ENCODE data around the gene NUP62. TPM values are rescaled to one million over a fixed set of nuclear protein-coding genes. Genes with fewer than 3 reads are reported as not detected.

The NUP62 gene
- total RNA-seq, 1 experiment from 2014 or later: 85.2 TPM

GRCh38 chr19:49977076-49977475, 47.8 kb upstream of the NUP62 start:
- intact Hi-C loops (cut with micrococcal nuclease): no loop called here
- ChIA-PET RAD21 (ENCODE audit: low non-redundant PET in 1 of 2, low total read pairs in 2 of 2, uncharacterized antibody in 2 of 2, unreplicated experiment in 2 of 2) (no interaction called here), CTCF (no interaction called here), POLR2A (no interaction called here)
- peaks cover 0 to 2% of the 10 kb centered on the region in 2 experiments; a peak in 1 of 4 replicates for H3K36me3 ChIP-seq (ENCODE audit: control insufficient read depth in 1 of 2, insufficient read depth in 2 of 2, low read length in 2 of 2)
- no peaks in the 10 kb centered on the region for H3K4me1 ChIP-seq (ENCODE audit: control insufficient read depth in 1 of 2, insufficient read depth in 2 of 2, low read length in 2 of 2)
- no peak overlapping the region for H3K27ac ChIP-seq (ENCODE audit: low read depth, low read length)
- no peaks in the 10 kb centered on the region for H3K9me3 ChIP-seq (ENCODE audit: control insufficient read depth in 1 of 2, insufficient read depth in 1 of 2, low read depth in 1 of 2, low read length in 2 of 2)
- H3K27me3 ChIP-seq (ENCODE audit: insufficient read depth, low read length): no peaks in the 10 kb centered on the region
- no peak overlapping the region for H3K4me3 ChIP-seq (replicated peaks in 1 of 2; ENCODE audit: low read depth in 1 of 2, low read length in 2 of 2)
- no peak overlapping the region for H3K9ac ChIP-seq (ENCODE audit: low read length)
- TF ChIP-seq TCF7L2 (IDR thresholded peaks at IDR 0.05; ENCODE audit: borderline replicate concordance, extremely low read depth, insufficient read depth, insufficient read length) (no peak), REST (IDR thresholded peaks at IDR 0.05; ENCODE audit: low read depth) (no peak), EZH2phosphoT487 (IDR thresholded peaks at IDR 0.05; ENCODE audit: borderline replicate concordance) (no peak), EZH2 (IDR thresholded peaks at IDR 0.05) (no peak), ATF3 (IDR thresholded peaks at IDR 0.05) (no peak), CEBPB (IDR thresholded peaks at IDR 0.05; ENCODE audit: low read depth) (no peak), ELF1 (IDR thresholded peaks at IDR 0.05; ENCODE audit: borderline replicate concordance, low read depth) (no peak), ZNF274 (IDR thresholded peaks at IDR 0.05; ENCODE audit: low read depth, low read length) (no peak), RAD21 (IDR thresholded peaks at IDR 0.05; ENCODE audit: low read depth) (no peak), JUND (IDR thresholded peaks at IDR 0.05) (no peak), SIN3A (IDR thresholded peaks at IDR 0.05; ENCODE audit: low read depth) (no peak), MAX (IDR thresholded peaks at IDR 0.05) (no peak), POLR2AphosphoS5 (IDR thresholded peaks at IDR 0.05; ENCODE audit: low read depth, low read length) (no peak), CBX3 (IDR thresholded peaks at IDR 0.05; ENCODE audit: low read depth) (no peak), FOSL1 (IDR thresholded peaks at IDR 0.05; ENCODE audit: low read depth) (no peak), SRF (IDR thresholded peaks at IDR 0.05; ENCODE audit: low read depth) (no peak), YY1 (IDR thresholded peaks at IDR 0.05; ENCODE audit: extremely low read depth, insufficient replicate concordance, low read depth, low read length) (no peak)
- TF ChIP-seq, protein P1, sequence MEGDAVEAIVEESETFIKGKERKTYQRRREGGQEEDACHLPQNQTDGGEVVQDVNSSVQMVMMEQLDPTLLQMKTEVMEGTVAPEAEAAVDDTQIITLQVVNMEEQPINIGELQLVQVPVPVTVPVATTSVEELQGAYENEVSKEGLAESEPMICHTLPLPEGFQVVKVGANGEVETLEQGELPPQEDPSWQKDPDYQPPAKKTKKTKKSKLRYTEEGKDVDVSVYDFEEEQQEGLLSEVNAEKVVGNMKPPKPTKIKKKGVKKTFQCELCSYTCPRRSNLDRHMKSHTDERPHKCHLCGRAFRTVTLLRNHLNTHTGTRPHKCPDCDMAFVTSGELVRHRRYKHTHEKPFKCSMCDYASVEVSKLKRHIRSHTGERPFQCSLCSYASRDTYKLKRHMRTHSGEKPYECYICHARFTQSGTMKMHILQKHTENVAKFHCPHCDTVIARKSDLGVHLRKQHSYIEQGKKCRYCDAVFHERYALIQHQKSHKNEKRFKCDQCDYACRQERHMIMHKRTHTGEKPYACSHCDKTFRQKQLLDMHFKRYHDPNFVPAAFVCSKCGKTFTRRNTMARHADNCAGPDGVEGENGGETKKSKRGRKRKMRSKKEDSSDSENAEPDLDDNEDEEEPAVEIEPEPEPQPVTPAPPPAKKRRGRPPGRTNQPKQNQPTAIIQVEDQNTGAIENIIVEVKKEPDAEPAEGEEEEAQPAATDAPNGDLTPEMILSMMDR (IDR thresholded peaks at IDR 0.05 in 2 of 3, conservative IDR thresholded peaks at IDR 0.05 in 1 of 3; ENCODE audit: borderline replicate concordance in 1 of 3, insufficient read depth in 1 of 3, low read depth in 2 of 3, low read length in 2 of 3): no peak
- no TSS peak for BruUV-seq (replicated peaks)
- no peaks in the 10 kb centered on the region for H4K20me1 ChIP-seq (ENCODE audit: insufficient read depth)
- no peaks in the 10 kb centered on the region for H3K9me2 ChIP-seq (ENCODE audit: insufficient read depth)
- no peak for ATAC-seq
- H3K4me2 ChIP-seq (ENCODE audit: low read length): no peak overlapping the region
- H2AFZ ChIP-seq (ENCODE audit: low read depth, low read length, poor library complexity, severe bottlenecking): no peak overlapping the region
- DNase-seq (ENCODE audit: low read depth, low spot score): no peak
- H3K79me2 ChIP-seq (ENCODE audit: insufficient read depth, low read length): no peaks in the 10 kb centered on the region
